HEK293 (cell line): ENCODE data around the gene C10orf67.
A peak's percentile ranks its signal among the peaks of the same experiment; 100 is the strongest.

Source experiments
- CTCF ChIA-PET: fragments of 350-600 bp; formaldehyde crosslinking; extraction: SDS; loops from one replicate; lab custom pipeline; 2021; ENCODE audit warnings: antibody characterized with exemption; lab: Yijun Ruan, JAX
- POLR2A ChIA-PET: fragments of 300-600 bp; formaldehyde crosslinking; extraction: SDS; loops from one replicate; lab custom pipeline; 2020; ENCODE audit warnings: antibody characterized with exemption, inconsistent platforms; lab: Yijun Ruan, JAX
- H3K27ac ChIP-seq: fragments of 200-500 bp; sonication (Bioruptor generic); 2 replicates; pipeline ENCODE4 v1.5.1; 2014; ENCODE audit warnings: low read depth, low read length, control low read depth, inconsistent platforms; ENCODE audit errors: extremely low read depth
- H3K36me3 ChIP-seq, 2 experiments: fragments of 200-500 bp in 1 of 2; sonication (Bioruptor generic) in 1 of 2; 1 replicate in 1 of 2; 2 replicates in 1 of 2; pipeline ENCODE4 v1.5.1; 2014 to 2017; ENCODE audit warnings: inconsistent platforms in 2 of 2, low read length in 2 of 2; ENCODE audit not compliant: control insufficient read depth in 2 of 2, insufficient read depth in 1 of 2
- H3K4me1 ChIP-seq: fragments of 200-500 bp; sonication (Bioruptor generic); 2 replicates; pipeline ENCODE4 v1.5.1; 2014; ENCODE audit warnings: mild to moderate bottlenecking, low read length, inconsistent platforms; ENCODE audit not compliant: control insufficient read depth, insufficient read depth
- H3K4me3 ChIP-seq: 2 replicates; pipeline ENCODE4 v1.5.1; 2011; ENCODE audit warnings: low read depth, mild to moderate bottlenecking, control low read depth, low read length, moderate library complexity
- H3K9me3 ChIP-seq: fragments of 200-500 bp; sonication (Bioruptor generic); 2 replicates; pipeline ENCODE4 v1.5.1; 2014; ENCODE audit warnings: low read depth, low read length, inconsistent platforms; ENCODE audit not compliant: control insufficient read depth, insufficient read depth
- ELK4 ChIP-seq: IDR thresholded peaks from 2 replicates; pipeline ENCODE4 v1.6.1; 2011; ENCODE audit warnings: mild to moderate bottlenecking, low read depth, low read length, borderline replicate concordance
- GFI1B ChIP-seq: fragments of 450-650 bp; formaldehyde crosslinking; IDR thresholded peaks from 2 replicates; pipeline ENCODE4 v1.5.1; 2016; ENCODE audit warnings: missing biosample characterization, missing genetic modification characterization
- HIC1 ChIP-seq: fragments of 450-650 bp; formaldehyde crosslinking; IDR thresholded peaks from 2 replicates; pipeline ENCODE4 v1.5.1; 2016; ENCODE audit warnings: missing biosample characterization, missing genetic modification characterization
- KLF7 ChIP-seq: fragments of 450-650 bp; formaldehyde crosslinking; IDR thresholded peaks from 2 replicates; pipeline ENCODE4 v1.5.1; 2016; ENCODE audit warnings: missing biosample characterization, missing genetic modification characterization, borderline replicate concordance
- MEIS1 ChIP-seq: sonication (generic); formaldehyde crosslinking; IDR thresholded peaks from 2 replicates; pipeline ENCODE4 v1.8.1; 2022; ENCODE audit warnings: missing genetic modification reagents, mild to moderate bottlenecking, borderline replicate concordance
- ZBTB11 ChIP-seq: fragments of 450-650 bp; formaldehyde crosslinking; conservative IDR thresholded peaks from 2 replicates; pipeline ENCODE4 v1.5.1; 2016; ENCODE audit warnings: low read depth, missing biosample characterization, missing genetic modification characterization
- ZBTB8A ChIP-seq: fragments of 450-650 bp; formaldehyde crosslinking; IDR thresholded peaks from 2 replicates; pipeline ENCODE4 v1.5.1; 2016; ENCODE audit warnings: missing biosample characterization, missing genetic modification characterization
- ZNF157 ChIP-seq: fragments of 450-650 bp; formaldehyde crosslinking; IDR thresholded peaks from 2 replicates; pipeline ENCODE4 v1.5.1; 2016; ENCODE audit warnings: missing biosample characterization, missing genetic modification characterization
- ZNF174 ChIP-seq: fragments of 450-650 bp; formaldehyde crosslinking; IDR thresholded peaks from 2 replicates; pipeline ENCODE4 v1.5.0; 2017; ENCODE audit warnings: missing biosample characterization, mild to moderate bottlenecking, missing genetic modification characterization
- ZNF23 ChIP-seq: fragments of 450-650 bp; formaldehyde crosslinking; IDR thresholded peaks from 2 replicates; pipeline ENCODE4 v1.5.1; 2016; ENCODE audit warnings: missing biosample characterization, missing genetic modification characterization, borderline replicate concordance
- ZNF292 ChIP-seq: fragments of 450-650 bp; formaldehyde crosslinking; IDR thresholded peaks from 2 replicates; pipeline ENCODE4 v1.5.1; 2016; ENCODE audit warnings: low read depth, missing biosample characterization, missing genetic modification characterization, borderline replicate concordance
- ZNF311 ChIP-seq: fragments of 450-650 bp; formaldehyde crosslinking; IDR thresholded peaks from 2 replicates; pipeline ENCODE4 v1.5.1; 2017; ENCODE audit warnings: missing biosample characterization, missing genetic modification characterization, borderline replicate concordance
- ZNF335 ChIP-seq: fragments of 450-650 bp; formaldehyde crosslinking; conservative IDR thresholded peaks from 2 replicates; pipeline ENCODE4 v1.5.1; 2016; ENCODE audit warnings: missing biosample characterization, missing genetic modification characterization
- ZNF433 ChIP-seq: fragments of 450-650 bp; formaldehyde crosslinking; IDR thresholded peaks from 2 replicates; pipeline ENCODE4 v1.5.1; 2016; ENCODE audit warnings: missing biosample characterization, missing genetic modification characterization, low read depth
- ZNF449 ChIP-seq: fragments of 450-650 bp; formaldehyde crosslinking; IDR thresholded peaks from 2 replicates; pipeline ENCODE4 v1.5.1; 2017; ENCODE audit warnings: missing biosample characterization, mild to moderate bottlenecking, missing genetic modification characterization, moderate library complexity
- ZNF548 ChIP-seq: fragments of 450-650 bp; formaldehyde crosslinking; IDR thresholded peaks from 2 replicates; pipeline ENCODE4 v1.5.1; 2016; ENCODE audit warnings: missing biosample characterization, missing genetic modification characterization
- ZNF596 ChIP-seq: fragments of 450-650 bp; IDR thresholded peaks from 2 replicates; pipeline ENCODE4 v1.5.0; 2018; ENCODE audit warnings: missing biosample characterization, mild to moderate bottlenecking, missing genetic modification characterization, moderate library complexity
- ZNF621 ChIP-seq: fragments of 450-650 bp; formaldehyde crosslinking; IDR thresholded peaks from 2 replicates; pipeline ENCODE4 v1.5.1; 2017; ENCODE audit warnings: missing biosample characterization, missing genetic modification characterization
- ZSCAN23 ChIP-seq: fragments of 450-650 bp; formaldehyde crosslinking; IDR thresholded peaks from 2 replicates; pipeline ENCODE4 v1.5.1; 2016; ENCODE audit warnings: missing biosample characterization, missing genetic modification characterization
- ZSCAN30 ChIP-seq: fragments of 450-650 bp; IDR thresholded peaks from 2 replicates; pipeline ENCODE4 v1.5.1; 2018; ENCODE audit warnings: missing biosample characterization, mild to moderate bottlenecking, missing genetic modification characterization, moderate library complexity
- ZSCAN4 ChIP-seq: fragments of 450-650 bp; formaldehyde crosslinking; IDR thresholded peaks from 2 replicates; pipeline ENCODE4 v1.5.1; 2017; ENCODE audit warnings: missing biosample characterization, missing genetic modification characterization
- ZXDB ChIP-seq: fragments of 450-650 bp; formaldehyde crosslinking; IDR thresholded peaks from 2 replicates; pipeline ENCODE4 v1.5.1; 2016; ENCODE audit warnings: missing biosample characterization, missing genetic modification characterization

Gene C10orf67

GRCh38 chr10:23191764-23192711 is 152.6 kb downstream of the C10orf67 start, which contains the start of gene PTF1A (continued):
- TF ChIP-seq ZBTB11 (no peak), ZNF621 (tag by site-specific recombination) (no peak), ZNF449 (tag by site-specific recombination) (no peak), ZNF157 (tag by site-specific recombination) (no peak), ZNF335 (tag by site-specific recombination) (peak; percentile 93), KLF7 (tag by site-specific recombination) (no peak), ZSCAN30 (no peak), ZNF433 (tag by site-specific recombination) (no peak)

- Histone ChIP-seq H3K36me3 (no peaks in the 10 kb centered on the region), H3K4me1 (no peaks in the 10 kb centered on the region), H3K27ac (no peak overlapping the region), H3K4me3 (no peak overlapping the region), H3K9me3 (no peaks in the 10 kb centered on the region)
- TF ChIP-seq HIC1 (tag by site-specific recombination) (no peak), GFI1B (tag by site-specific recombination) (no peak), ZNF292 (no peak), ELK4 (no peak), ZNF596 (tag by site-specific recombination) (no peak), ZNF311 (tag by site-specific recombination) (no peak), ZNF548 (tag by site-specific recombination) (no peak), ZNF174 (no peak), ZNF23 (no peak), ZBTB8A (no peak), MEIS1 (CRISPR knock-in tag) (no peak), ZXDB (tag by site-specific recombination) (no peak), ZSCAN23 (tag by site-specific recombination) (no peak), ZSCAN4 (tag by site-specific recombination) (no peak)
- ChIA-PET POLR2A (interaction anchor here (0.6 kb wide), 1 partner anchor 12 kb away, joined by 5 read pairs; no protein-coding TSS in a partner anchor), CTCF (no interaction called here)
These were observed 153.5 kb downstream of the C10orf67 start for GRCh38 chr10:23190872-23191763.
